ENCODE results near the gene ING2. TPM values are rescaled to one million over a fixed set of nuclear protein-coding genes. Genes with fewer than 3 reads are reported as not detected.

The ING2 gene
- total RNA-seq, 4 donors from 2014 or later = 8.1 to 19.3 (median 16.6) TPM

DNA sequence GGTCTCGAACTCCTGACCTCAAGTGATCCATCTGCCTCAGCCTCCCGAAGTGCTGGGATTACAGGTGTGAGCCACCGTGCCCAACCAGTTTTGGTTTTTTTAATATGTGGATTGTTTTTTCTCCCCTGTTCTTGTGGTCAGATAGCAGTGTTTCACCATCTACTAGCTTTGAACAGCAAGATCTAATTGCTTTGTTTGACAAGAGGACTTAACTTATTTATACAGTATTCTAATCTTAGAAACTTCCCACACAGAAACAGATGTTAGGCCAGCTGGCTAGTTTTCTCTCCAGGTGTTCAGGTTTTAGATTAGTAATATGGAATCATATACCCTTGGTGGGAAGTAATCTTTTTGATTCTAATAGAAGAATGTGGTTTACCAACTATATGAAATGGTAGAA is 12.9 kb downstream of the ING2 start:
- H3K27me3 ChIP-seq = no peaks in the 10 kb centered on the region
- no peaks in the 10 kb centered on the region for H3K9me3 ChIP-seq
- H3K4me1 ChIP-seq = no peaks in the 10 kb centered on the region
- H3K27ac ChIP-seq = no peak overlapping the region
- intact Hi-C loops (cut with DNase I) = no loop called here
- H3K4me3 ChIP-seq = no peak overlapping the region
- 58 to 69% methylated on average over 3 of the region's 3 CpGs for WGBS, 2 donors
- TF ChIP-seq CTCF (IDR thresholded peaks at IDR 0.05) = no peak
- TF ChIP-seq POLR2A (IDR thresholded peaks at IDR 0.05) = no peak
- H3K36me3 ChIP-seq = peaks cover 0 to under 1% (median 0%) of the 10 kb centered on the region in 3 donors
- no peak for DNase-seq

DNA sequence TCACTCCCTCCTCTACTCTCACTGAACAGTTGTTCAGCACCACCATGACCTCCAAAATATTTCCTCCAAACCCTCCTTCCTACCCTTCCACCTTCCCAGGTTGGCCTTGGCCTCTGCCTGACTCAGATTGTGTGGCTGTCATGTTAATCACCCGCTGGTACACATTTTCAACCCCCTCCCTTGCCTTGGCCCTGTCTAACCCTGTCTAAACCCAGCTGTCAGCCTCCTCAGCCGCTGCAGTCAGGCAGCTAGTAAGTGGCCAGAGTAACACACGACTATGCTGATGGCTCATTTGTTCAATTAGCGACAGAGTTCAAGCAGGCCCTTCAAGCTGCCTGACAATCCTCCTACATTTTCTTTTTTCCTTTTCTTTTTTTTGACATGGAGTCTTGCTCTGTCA is 18.0 kb downstream of the ING2 start:
- no peaks in the 10 kb centered on the region for H3K4me1 ChIP-seq
- TF ChIP-seq CTCF (IDR thresholded peaks at IDR 0.05) (no peak), POLR2A (IDR thresholded peaks at IDR 0.05) (no peak)
- H3K27me3 ChIP-seq = peaks cover 0 to 9% (median 0%) of the 10 kb centered on the region in 4 donors
- intact Hi-C loops (cut with DNase I) = no loop called here
- no peak overlapping the region for H3K27ac ChIP-seq
- no peaks in the 10 kb centered on the region for H3K9me3 ChIP-seq
- H3K36me3 ChIP-seq = no peaks in the 10 kb centered on the region
- no peak for DNase-seq
- no peak overlapping the region for H3K4me3 ChIP-seq
- WGBS, 2 donors = 67 to 73% methylated on average over 4 of the region's 4 CpGs

DNA sequence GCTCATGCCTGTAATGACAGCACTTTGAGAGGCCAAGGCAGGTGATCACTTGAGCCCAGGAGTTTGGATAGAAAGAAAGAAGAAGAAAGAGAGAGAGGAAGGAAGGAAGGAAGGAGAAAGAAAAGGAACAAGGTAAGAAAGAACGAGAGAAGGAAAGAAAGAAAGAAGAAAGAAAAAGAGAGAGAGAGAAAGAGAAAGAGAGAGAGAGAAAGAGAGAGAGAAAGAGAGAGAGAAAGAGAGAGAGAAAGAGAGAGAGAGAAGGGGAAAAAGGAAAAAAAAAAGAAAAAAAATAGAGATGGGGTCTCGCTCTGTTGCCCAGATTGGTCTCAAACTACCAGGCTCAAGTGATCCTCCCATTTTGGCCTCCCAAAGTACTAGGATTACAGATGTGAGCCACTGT is 22.5 kb downstream of the ING2 start:
- Histone ChIP-seq H3K27me3 (peaks cover 0 to 12% (median 0%) of the 10 kb centered on the region in 4 donors), H3K9me3 (no peaks in the 10 kb centered on the region), H3K27ac (no peak overlapping the region), H3K36me3 (no peaks in the 10 kb centered on the region), H3K4me3 (no peak overlapping the region), H3K4me1 (no peaks in the 10 kb centered on the region)
- intact Hi-C loops (cut with DNase I) = no loop called here
- TF ChIP-seq POLR2A (IDR thresholded peaks at IDR 0.05) = no peak
- no peak for TF ChIP-seq CTCF (IDR thresholded peaks at IDR 0.05)
- 59 to 65% methylated on average over 2 of the region's 2 CpGs for WGBS, 2 donors
- no peak for DNase-seq

DNA sequence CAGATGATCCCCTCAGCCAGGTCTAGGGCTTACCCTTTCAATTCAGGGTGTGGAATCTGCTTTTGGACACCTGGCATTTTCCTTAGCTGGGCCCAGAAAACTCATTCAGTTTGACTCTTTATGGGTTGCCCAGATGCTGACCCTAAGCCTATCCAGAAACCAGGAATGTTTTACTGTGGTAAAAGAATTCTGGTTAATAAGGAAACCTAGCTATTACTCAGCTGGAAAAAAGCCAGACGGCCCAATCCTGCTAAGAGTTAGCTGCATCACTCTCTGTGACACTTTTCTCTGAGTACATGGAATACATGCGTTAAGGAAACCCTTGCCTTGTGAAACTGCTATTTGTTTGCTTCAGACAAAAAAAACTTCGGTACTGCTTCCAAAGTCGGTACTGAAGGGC is 28.0 kb downstream of the ING2 start:
- 80% methylated on average over 2 to 4 of the region's 4 CpGs for WGBS, 2 donors
- Histone ChIP-seq H3K9me3 (no peaks in the 10 kb centered on the region), H3K27me3 (peaks cover 0 to 28% (median 0%) of the 10 kb centered on the region in 4 donors), H3K4me3 (no peak overlapping the region), H3K4me1 (no peaks in the 10 kb centered on the region), H3K36me3 (no peaks in the 10 kb centered on the region), H3K27ac (no peak overlapping the region)
- DNase-seq = no peak
- intact Hi-C loops (cut with DNase I) = no loop called here
- no peak for TF ChIP-seq CTCF (IDR thresholded peaks at IDR 0.05)
- TF ChIP-seq POLR2A (IDR thresholded peaks at IDR 0.05) = no peak

DNA sequence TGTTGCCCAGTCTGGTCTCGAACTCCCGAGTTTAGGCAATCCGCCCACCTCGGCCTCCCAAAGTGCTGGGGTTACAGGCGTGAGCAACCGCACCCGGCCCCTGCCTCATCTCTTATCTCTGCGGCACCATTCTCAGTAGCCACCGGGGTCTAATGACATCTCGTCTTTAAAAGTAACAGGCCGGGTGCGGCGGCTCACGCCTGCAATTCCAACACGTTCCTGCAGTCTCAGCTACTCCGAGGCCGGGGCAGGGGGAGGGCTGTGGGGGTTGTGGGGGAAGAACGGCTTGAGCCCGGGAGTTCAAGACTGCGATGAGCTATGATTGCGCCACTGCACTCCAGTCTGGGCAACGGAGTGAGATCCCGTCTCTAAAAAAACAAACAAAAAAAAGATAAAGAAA is 28.8 kb downstream of the ING2 start:
- no peak overlapping the region for H3K4me3 ChIP-seq
- TF ChIP-seq POLR2A (IDR thresholded peaks at IDR 0.05) (no peak), CTCF (IDR thresholded peaks at IDR 0.05) (no peak)
- H3K27ac ChIP-seq = no peak overlapping the region
- no peak for DNase-seq
- no peaks in the 10 kb centered on the region for H3K36me3 ChIP-seq
- intact Hi-C loops (cut with DNase I) = no loop called here
- WGBS, 2 donors = 72 to 90% methylated on average over 13 to 16 of the region's 23 CpGs
- no peaks in the 10 kb centered on the region for H3K9me3 ChIP-seq
- no peaks in the 10 kb centered on the region for H3K4me1 ChIP-seq
- H3K27me3 ChIP-seq = peaks cover 0 to 28% (median 0%) of the 10 kb centered on the region in 4 donors
